ENCODE measurements around the gene TRAF5.

The TRAF5 gene

GRCh38 chr1:211326528-211327345, at the start of gene TRAF5:
Gene TRAF5, plus strand, starts transcription at chr1:211326833. Its CDS starts 26,407 bp downstream, at chr1:211353240.
- Histone ChIP-seq H2AFZ (ENCODE audit: low read length) (peak within 1 kb of the TSS; percentile 87), H4K20me1 (ENCODE audit: insufficient read depth, low read length) (no peaks in the 10 kb centered on the region; the same call in 1 of the 2 replicates), H3K9ac (ENCODE audit: low read length) (peak within 1 kb of the TSS; percentile 58), H3K27ac (ENCODE audit: low read length) (peak within 1 kb of the TSS; percentile 66), H3K9me2 (replicated peaks; ENCODE audit: insufficient read depth, low read length) (no peaks in the 10 kb centered on the region), H3K27me3 (replicated peaks; ENCODE audit: insufficient read depth, low read length) (no peaks in the 10 kb centered on the region), H3F3A (ENCODE audit: insufficient read depth, low read length) (peaks cover 30% of the 10 kb centered on the region), H3K4me3 (ENCODE audit: low read length) (peak within 1 kb of the TSS; percentile 66), H3K4me2 (ENCODE audit: low read depth, low read length) (peak within 1 kb of the TSS; percentile 92), H3K79me2 (ENCODE audit: low read length) (peaks cover 34% of the 10 kb centered on the region), H3K9me3 (replicated peaks; ENCODE audit: insufficient read depth, low read length) (no peaks in the 10 kb centered on the region), H3K36me3 (replicated peaks; ENCODE audit: insufficient read depth, low read length) (no peaks in the 10 kb centered on the region), H3K4me1 (ENCODE audit: low read length) (peaks cover 46% of the 10 kb centered on the region)
- DNase-seq = peak; percentile 72
- no peak for TF ChIP-seq EZH2phosphoT487 (IDR thresholded peaks at IDR 0.05; ENCODE audit: low read length)
- no peak for TF ChIP-seq CTCF (IDR thresholded peaks at IDR 0.05; ENCODE audit: low read length)
- no peak for TF ChIP-seq EZH2 (optimal IDR thresholded peaks at IDR 0.05; ENCODE audit: low read depth, low read length)

GRCh38 chr1:211279340-211279739, 47.3 kb upstream of the TRAF5 start:
- Histone ChIP-seq H3K9me3 (replicated peaks; ENCODE audit: insufficient read depth, low read length) (no peaks in the 10 kb centered on the region), H3K4me1 (ENCODE audit: low read length) (peaks cover 14% of the 10 kb centered on the region), H2AFZ (ENCODE audit: low read length) (no peak overlapping the region), H4K20me1 (ENCODE audit: insufficient read depth, low read length) (no peaks in the 10 kb centered on the region; the same call in 1 of the 2 replicates), H3K36me3 (replicated peaks; ENCODE audit: insufficient read depth, low read length) (peaks cover 9% of the 10 kb centered on the region; the same call in 1 of the 2 replicates), H3K27me3 (replicated peaks; ENCODE audit: insufficient read depth, low read length) (no peaks in the 10 kb centered on the region), H3K9me2 (replicated peaks; ENCODE audit: insufficient read depth, low read length) (no peaks in the 10 kb centered on the region), H3K4me2 (ENCODE audit: low read depth, low read length) (no peak overlapping the region), H3K9ac (ENCODE audit: low read length) (no peak overlapping the region), H3K79me2 (ENCODE audit: low read length) (peaks cover 19% of the 10 kb centered on the region), H3K27ac (ENCODE audit: low read length) (no peak overlapping the region), H3F3A (ENCODE audit: insufficient read depth, low read length) (peaks cover 24% of the 10 kb centered on the region), H3K4me3 (ENCODE audit: low read length) (no peak overlapping the region)
- TF ChIP-seq CTCF (IDR thresholded peaks at IDR 0.05; ENCODE audit: low read length) (no peak), EZH2phosphoT487 (IDR thresholded peaks at IDR 0.05; ENCODE audit: low read length) (no peak), EZH2 (optimal IDR thresholded peaks at IDR 0.05; ENCODE audit: low read depth, low read length) (no peak)
- no peak for DNase-seq

GRCh38 chr1:211280910-211281309, 45.7 kb upstream of the TRAF5 start:
- Histone ChIP-seq H3K79me2 (ENCODE audit: low read length) (peaks cover 27% of the 10 kb centered on the region), H3K9me2 (replicated peaks; ENCODE audit: insufficient read depth, low read length) (no peaks in the 10 kb centered on the region), H3K27me3 (replicated peaks; ENCODE audit: insufficient read depth, low read length) (no peaks in the 10 kb centered on the region), H3F3A (ENCODE audit: insufficient read depth, low read length) (peaks cover 18% of the 10 kb centered on the region), H2AFZ (ENCODE audit: low read length) (no peak overlapping the region), H4K20me1 (ENCODE audit: insufficient read depth, low read length) (no peaks in the 10 kb centered on the region), H3K4me1 (ENCODE audit: low read length) (peaks cover 14% of the 10 kb centered on the region), H3K4me2 (ENCODE audit: low read depth, low read length) (peak overlapping the region; percentile 71), H3K27ac (ENCODE audit: low read length) (peak overlapping the region; percentile 80), H3K36me3 (replicated peaks; ENCODE audit: insufficient read depth, low read length) (peaks cover 9% of the 10 kb centered on the region; the same call in 1 of the 2 replicates), H3K9me3 (replicated peaks; ENCODE audit: insufficient read depth, low read length) (no peaks in the 10 kb centered on the region), H3K4me3 (ENCODE audit: low read length) (peak overlapping the region; percentile 34), H3K9ac (ENCODE audit: low read length) (peak overlapping the region; percentile 49)
- DNase-seq = peak; percentile 92
- TF ChIP-seq CTCF (IDR thresholded peaks at IDR 0.05; ENCODE audit: low read length) = no peak
- TF ChIP-seq EZH2 (optimal IDR thresholded peaks at IDR 0.05; ENCODE audit: low read depth, low read length) = no peak
- TF ChIP-seq EZH2phosphoT487 (IDR thresholded peaks at IDR 0.05; ENCODE audit: low read length) = no peak
